ENCODE data around the gene ATP1A2.

Gene ATP1A2

GRCh38 chr1:160085686-160086455 lies 29.7 kb upstream of the ATP1A2 start:
- DNase-seq, result peak; percentile 56

- no peak for DNase-seq
Observed at GRCh38 chr1:160086456-160086892, 29.1 kb upstream of the ATP1A2 start.

GRCh38 chr1:160087118-160087662 lies 28.4 kb upstream of the ATP1A2 start:
- DNase-seq, result no peak

- DNase-seq, result no peak
Observed at GRCh38 chr1:160089883-160090282, 25.7 kb upstream of the ATP1A2 start.

DNA sequence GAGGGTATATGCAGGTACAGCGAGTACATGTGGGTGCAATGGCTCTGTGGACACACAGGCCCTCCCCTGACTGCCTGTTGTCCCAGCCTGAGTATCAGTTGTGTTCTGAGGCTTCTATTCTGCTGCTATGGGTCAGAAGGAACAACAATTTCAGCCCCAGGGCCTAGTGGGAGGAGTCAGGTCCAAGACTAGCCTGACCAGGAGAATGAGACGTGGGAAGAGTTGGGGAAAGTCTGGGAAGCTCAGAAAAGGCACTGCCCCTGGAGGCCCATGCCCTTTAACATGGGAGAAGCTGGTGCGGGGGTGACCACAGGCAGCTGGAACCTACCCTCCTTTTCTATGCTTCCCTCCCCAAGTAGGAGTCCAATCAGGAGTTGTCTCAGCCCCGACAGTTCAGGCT lies 24.8 kb upstream of the ATP1A2 start:
- no peak for DNase-seq

GRCh38 chr1:160091666-160092223 lies 23.8 kb upstream of the ATP1A2 start:
- DNase-seq, result no peak

GRCh38 chr1:160092366-160093068 lies 23.0 kb upstream of the ATP1A2 start:
- no peak for DNase-seq

GRCh38 chr1:160093069-160093395 lies 22.5 kb upstream of the ATP1A2 start:
- no peak for DNase-seq

DNA sequence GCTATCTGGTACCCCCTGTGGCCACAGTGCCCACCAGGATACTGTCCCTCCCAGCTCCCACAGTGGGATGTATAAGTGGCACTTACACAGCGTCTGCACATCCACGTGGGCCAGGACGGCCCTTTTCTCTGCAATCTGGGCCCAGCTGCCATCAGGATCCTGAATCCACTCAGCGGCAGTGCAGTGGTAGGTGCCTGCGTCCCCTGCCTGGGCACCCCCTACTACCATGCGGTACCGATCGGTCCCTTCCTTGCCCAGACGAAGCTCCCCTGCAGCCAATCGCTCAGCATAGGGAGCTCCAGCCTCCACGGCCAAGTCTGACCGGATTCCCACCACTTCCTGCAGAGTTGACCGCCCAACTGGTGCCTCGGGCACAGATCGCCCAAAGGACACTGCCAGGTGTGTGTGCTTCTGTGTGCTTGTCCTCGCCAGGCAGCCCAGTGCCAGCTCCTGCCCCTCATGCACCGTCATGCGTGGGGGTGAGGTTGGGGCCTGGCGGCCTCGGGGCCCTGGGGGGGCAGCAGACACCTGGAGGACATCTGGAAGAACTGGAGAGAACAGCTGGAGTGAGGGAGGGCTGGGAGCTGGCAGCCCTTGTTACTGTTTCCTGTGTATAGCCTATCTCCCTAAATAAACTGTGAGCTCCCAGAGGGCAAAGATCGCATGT lies 21.8 kb upstream of the ATP1A2 start:
- no peak for DNase-seq

DNA sequence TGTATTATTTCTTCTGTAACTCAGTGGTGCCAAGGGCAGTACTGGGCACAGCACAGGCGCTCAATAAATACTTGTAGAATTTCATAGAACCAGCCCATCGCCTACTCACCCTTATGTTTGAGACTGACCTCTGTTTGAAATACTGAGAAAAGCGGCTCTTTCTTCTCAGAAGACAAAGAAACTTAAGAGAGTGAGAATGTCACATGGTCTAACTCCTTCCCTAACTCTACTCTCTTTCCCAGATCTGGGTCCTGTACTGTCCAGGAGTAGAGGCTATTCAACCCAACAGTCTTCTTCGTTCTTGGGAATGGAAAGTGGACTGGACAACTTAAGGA lies 21.3 kb upstream of the ATP1A2 start:
- DNase-seq, result no peak

- no peak for DNase-seq
Observed at GRCh38 chr1:160094806-160095205, 20.8 kb upstream of the ATP1A2 start.

DNA sequence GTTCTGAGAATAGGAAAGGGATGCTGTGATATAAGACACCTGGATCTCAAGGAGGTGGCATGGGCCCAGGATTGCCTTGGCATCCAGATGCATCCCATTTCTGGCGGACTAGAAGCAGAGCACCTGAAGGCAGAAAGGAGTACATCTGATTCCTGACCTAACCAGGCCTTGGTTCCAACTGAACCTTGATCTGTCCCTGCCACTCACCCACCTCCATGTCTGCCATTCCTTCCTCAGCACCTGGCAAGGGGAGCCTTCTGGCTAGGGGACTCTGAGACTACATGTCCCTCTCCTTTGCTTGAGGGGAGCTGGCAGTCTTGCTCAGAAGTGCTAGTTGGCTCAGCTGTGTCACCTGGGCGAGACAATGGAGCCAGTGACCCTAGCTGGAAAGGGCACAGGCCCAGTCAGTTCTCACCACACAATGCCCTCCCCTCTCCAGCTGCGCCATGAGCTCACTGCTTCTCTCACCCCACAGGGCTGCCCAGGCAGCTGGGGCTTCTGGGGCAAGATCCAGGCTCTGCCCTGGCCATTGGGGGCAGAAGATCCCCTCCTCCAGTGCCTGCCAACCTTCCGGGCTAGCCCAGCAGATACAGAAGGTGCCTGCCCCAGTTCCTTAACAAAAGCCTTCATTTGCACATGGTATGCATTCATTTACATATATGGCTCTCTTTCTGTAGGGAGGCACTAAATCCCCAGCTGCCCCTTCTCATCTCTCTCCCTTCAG lies 20.0 kb upstream of the ATP1A2 start:
- no peak for DNase-seq

GRCh38 chr1:160096274-160097116 lies 19.1 kb upstream of the ATP1A2 start:
- DNase-seq, result no peak

DNA sequence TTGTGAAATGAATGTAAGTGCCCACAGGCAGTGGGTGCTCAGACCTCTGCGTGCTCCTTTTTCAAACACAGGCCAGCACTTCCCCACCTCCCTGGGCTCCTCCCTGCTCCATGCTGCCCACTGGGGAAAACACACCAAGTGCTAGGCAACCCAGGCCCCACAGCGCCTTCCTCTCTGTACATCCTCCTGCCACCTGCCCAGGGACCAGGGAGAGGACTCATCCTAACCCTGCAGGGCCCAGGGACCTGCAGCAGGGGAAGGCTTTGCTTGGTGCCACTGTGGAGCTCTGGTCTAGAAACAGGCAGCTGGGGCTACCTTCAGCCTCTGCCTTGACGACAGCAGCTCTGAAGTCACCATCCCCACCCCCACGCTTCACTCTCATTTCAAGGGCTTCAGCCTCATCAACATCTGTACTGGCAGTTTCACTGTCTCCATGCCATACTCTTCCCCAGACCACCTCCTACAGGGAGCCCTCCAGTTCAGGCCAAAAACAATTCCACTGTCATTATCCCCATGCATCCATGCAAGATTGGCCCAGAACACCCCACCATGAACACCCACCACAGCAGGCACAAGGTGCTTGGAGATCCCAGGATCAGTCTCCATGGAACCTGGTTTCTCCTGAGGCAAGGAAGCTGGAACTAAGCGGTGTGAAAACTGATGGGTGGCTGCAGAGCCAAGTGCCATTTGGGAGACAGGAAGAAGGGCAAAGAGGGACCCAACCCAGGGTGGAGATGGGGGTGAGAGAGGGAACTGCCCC lies 18.2 kb upstream of the ATP1A2 start:
- no peak for DNase-seq

DNA sequence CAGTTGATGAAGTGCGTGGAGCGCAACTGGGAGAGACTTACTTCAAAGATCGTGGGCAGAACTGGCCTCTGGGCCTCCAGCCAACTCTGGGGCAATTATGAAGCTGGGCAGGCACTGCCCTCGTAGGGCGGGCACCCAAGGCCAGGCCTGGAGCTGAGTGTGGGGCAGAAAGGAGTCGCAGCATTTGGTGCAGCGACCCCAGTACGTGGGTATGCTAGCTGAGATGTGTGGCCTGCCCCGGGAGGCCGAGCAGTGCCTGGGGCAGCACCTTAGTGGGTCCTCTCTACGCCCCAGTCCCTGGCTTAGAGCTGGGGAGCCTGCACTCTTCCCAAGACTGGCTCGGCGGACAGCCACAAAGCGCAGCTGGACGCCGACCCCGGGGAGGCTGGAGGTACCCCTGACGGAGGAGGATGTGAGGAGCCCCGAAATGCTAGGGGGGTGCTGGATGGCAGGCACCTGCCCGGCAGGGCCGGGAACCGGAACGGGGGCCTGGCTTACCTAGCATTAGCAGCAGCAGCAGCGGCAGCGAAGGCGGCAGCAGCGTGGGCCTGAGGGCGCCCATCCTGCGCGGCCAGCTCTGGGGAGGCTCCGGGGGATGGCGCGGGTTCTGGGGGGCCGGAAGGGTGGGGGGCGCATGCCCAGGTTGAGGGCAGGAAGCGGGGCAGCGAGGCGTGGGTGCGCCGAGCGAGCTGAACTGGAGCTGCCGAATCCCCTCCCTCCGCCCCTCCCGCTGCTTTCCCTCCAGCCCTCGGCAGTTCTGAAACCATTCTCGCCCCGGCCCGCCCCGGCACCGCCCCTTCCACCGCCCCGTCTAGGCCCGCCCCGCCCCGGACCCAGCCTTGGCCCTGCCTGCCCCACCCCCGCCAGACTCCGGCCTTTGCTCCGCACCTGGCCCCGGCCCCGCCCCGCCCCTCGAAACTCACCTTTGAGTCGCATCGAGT lies 17.4 kb upstream of the ATP1A2 start, which contains the start of gene IGSF8:
Gene IGSF8, minus strand, starts transcription at position 709 of the 941 bp plus-strand sequence. Its CDS starts 147 bp downstream, at position 562.
- DNase-seq, result peak; percentile 72

DNA sequence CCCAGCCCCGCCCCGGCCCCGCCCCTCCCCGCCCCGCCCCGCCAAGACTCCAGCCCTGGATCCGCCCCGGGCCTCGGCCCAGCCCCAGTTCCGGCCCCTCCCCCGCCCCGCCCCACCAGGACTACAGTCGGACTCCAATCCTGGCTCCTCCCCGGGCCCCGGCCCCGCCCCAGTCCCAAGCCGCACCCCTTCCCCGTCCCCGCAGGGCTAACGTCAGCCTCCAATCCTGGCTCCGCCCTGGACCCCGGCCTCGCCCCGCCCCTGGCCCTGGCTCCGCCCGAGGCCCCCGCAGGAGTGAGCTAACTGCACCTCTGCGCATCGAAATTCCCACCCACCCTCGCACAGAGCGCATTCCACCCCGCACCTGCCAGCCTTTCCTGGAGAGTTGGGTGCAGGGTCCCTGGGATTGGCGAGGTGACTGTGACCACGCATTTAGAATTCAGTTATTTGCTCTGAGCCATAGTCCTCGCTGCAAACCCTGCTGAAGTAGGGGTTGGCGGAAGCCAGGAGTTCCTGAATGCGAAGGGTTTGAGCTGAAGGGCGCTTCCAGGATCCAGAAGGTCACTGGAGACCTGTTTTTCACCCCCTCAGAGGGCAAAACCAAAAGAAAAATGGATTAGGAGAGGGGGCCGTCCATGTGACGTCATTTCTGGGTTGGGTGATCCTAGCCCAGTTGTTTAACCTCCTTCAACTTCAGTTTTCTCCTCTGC lies 16.6 kb upstream of the ATP1A2 start:
- peak; percentile 82 for DNase-seq

- no peak for DNase-seq
Observed at GRCh38 chr1:160099716-160100375, 15.7 kb upstream of the ATP1A2 start.

DNA sequence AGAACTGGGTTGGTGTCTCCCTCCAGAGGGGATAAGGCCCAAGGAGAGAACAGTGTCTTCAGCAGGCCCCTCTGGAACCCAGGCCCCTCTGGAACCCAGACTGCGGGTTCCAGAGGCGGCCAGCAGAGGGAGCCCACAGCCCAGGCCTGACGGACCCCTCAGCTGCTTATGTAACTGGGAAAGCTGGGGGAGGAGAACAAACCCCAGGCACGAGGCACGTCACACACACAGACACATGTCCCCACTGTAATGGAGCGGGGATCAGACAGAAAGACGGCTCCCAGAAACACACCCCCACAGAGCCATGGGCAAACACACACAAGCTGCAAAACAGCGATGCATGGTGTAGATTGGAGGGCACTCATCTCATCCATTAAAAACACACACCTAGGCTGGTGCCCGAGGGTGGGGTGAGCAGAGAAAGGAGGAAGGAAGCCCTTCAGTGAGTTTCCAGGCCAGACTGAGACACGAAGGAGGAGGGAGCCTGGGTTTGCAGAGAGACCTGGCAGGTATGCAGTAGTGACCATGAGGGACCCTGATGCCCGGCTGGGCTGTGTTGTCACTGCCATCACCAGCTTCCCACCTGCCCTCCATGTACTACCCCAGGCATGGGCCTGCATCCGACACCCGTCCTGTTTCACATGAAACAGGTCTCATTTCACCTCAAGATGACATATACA lies 14.4 kb upstream of the ATP1A2 start:
- peak; percentile 79 for DNase-seq
